Smooth muscle cell (in vitro differentiated cells): ENCODE data around the gene ATF7IP. TPM values are rescaled to one million over a fixed set of nuclear protein-coding genes. Genes with fewer than 3 reads are reported as not detected.
"Not testable (repeated sequence)": the region's sequence is repeated elsewhere in the genome, so short reads cannot be mapped to it uniquely, and the experiment has no call there.

ENCODE experiments used
- DNase-seq: peaks from one replicate; lab custom pipeline; 2025; ENCODE audit not compliant: unreplicated experiment; lab: John Stamatoyannopoulos, UW
- H2AFZ ChIP-seq: fragments of 200-600 bp; sonication (generic); 2 replicates; pipeline ENCODE4 v1.6.0; 2016; ENCODE audit warnings: antibody characterized with exemption, low read depth, mild to moderate bottlenecking
- H3F3A ChIP-seq: fragments of 200-600 bp; sonication (generic); 2 replicates; pipeline ENCODE4 v1.6.0; 2017; ENCODE audit warnings: antibody characterized with exemption, low read depth
- H3K27ac ChIP-seq: fragments of 200-600 bp; sonication (generic); 2 replicates; pipeline ENCODE4 v1.5.1; 2016; ENCODE audit warnings: low read depth, mild to moderate bottlenecking
- H3K27me3 ChIP-seq: fragments of 200-600 bp; sonication (generic); 2 replicates; pipeline ENCODE4 v1.6.1; 2016; ENCODE audit warnings: low read depth, mild to moderate bottlenecking
- H3K36me3 ChIP-seq: fragments of 200-600 bp; sonication (generic); 2 replicates; pipeline ENCODE4 v1.5.1; 2016; ENCODE audit warnings: low read depth
- H3K4me1 ChIP-seq: fragments of 200-600 bp; sonication (generic); 2 replicates; pipeline ENCODE4 v1.5.1; 2016; ENCODE audit warnings: low read depth
- H3K4me2 ChIP-seq: fragments of 200-600 bp; sonication (generic); 2 replicates; pipeline ENCODE4 v1.6.0; 2016; ENCODE audit warnings: mild to moderate bottlenecking
- H3K4me3 ChIP-seq: fragments of 200-600 bp; sonication (generic); 2 replicates; pipeline ENCODE4 v1.5.1; 2016; ENCODE audit warnings: mild to moderate bottlenecking
- H3K79me2 ChIP-seq: fragments of 200-600 bp; sonication (generic); 2 replicates; pipeline ENCODE4 v1.6.0; 2016; ENCODE audit warnings: low read depth, mild to moderate bottlenecking
- H3K9ac ChIP-seq: fragments of 200-600 bp; sonication (generic); 2 replicates; pipeline ENCODE4 v1.6.0; 2016; ENCODE audit warnings: low read depth
- H3K9me3 ChIP-seq: fragments of 200-600 bp; sonication (generic); replicated peaks from 2 replicates; pipeline ENCODE4 v1.5.1; 2016; ENCODE audit warnings: low read depth
- H4K20me1 ChIP-seq: fragments of 200-600 bp; sonication (generic); 2 replicates; pipeline ENCODE4 v1.6.0; 2016; ENCODE audit warnings: low read depth
- CTCF ChIP-seq: fragments of 200-600 bp; sonication (generic); IDR thresholded peaks from 2 replicates; pipeline ENCODE4 v1.5.1; 2017; ENCODE audit warnings: borderline replicate concordance, mild to moderate bottlenecking, antibody characterized with exemption; ENCODE audit not compliant: insufficient read depth, poor library complexity, severe bottlenecking
- whole genome bisulfite sequencing: methylation state at CpG from one replicate; pipeline ENCODE4 v1.1.7; 2016; ENCODE audit warnings: low lambda C conversion rate; 5-methylcytosine and 5-hydroxymethylcytosine counted together
- polyA plus RNA-seq: library from polyadenylated mRNA; unstranded; fragments of >200 nt; fragmentation: Nextera tagmentation; extraction: Ambion mirVana; gene quantifications from 2 replicates; pipeline ENCODE4 v1.2.1, GENCODE V29; 2016
- total RNA-seq: library from RNA; depleted of rRNA; stranded (reverse); fragments of >200 nt; gene quantifications from 2 replicates; pipeline ENCODE4 v1.2.3, GENCODE V29; 2014

ATF7IP gene
- total RNA-seq (66.8 and 74.6 TPM in 2 replicates), polyA plus RNA-seq (27.5 and 32.3 TPM in 2 replicates)

- H2AFZ ChIP-seq: peak within 1 kb of the TSS; percentile 63
- peak within 1 kb of the TSS; percentile 97 for H3K4me2 ChIP-seq
- H3K9ac ChIP-seq: peak within 1 kb of the TSS; percentile 94
- peak within 1 kb of the TSS; percentile 75 for H3K4me3 ChIP-seq
- peaks cover 46% of the 10 kb centered on the region for H3K79me2 ChIP-seq
- under 1% methylated on average over 55 of the region's 55 CpGs for WGBS
- H3K4me1 ChIP-seq: peaks cover 15% of the 10 kb centered on the region
- TF ChIP-seq CTCF: no peak
- peak within 1 kb of the TSS; percentile 94 for H3K27ac ChIP-seq
- peaks cover 5% of the 10 kb centered on the region for H3F3A ChIP-seq
- no peaks in the 10 kb centered on the region for H3K9me3 ChIP-seq
- H3K36me3 ChIP-seq: no peaks in the 10 kb centered on the region
- peak; percentile 90 for DNase-seq
- no peaks in the 10 kb centered on the region for H3K27me3 ChIP-seq
- H4K20me1 ChIP-seq: no peaks in the 10 kb centered on the region
Observed at GRCh38 chr12:14365294-14366208, at the start of gene ATF7IP. ATF7IP (plus strand) TSS chr12:14365682; CDS start chr12:14423916, 58,234 bp downstream.

- Histone ChIP-seq H2AFZ (no peak overlapping the region), H3K4me3 (no peak overlapping the region), H3K4me1 (peaks cover 7% of the 10 kb centered on the region), H3K27ac (no peak overlapping the region), H3F3A (peaks cover 4% of the 10 kb centered on the region), H3K9ac (no peak overlapping the region), H3K36me3 (no peaks in the 10 kb centered on the region), H3K79me2 (no peaks in the 10 kb centered on the region), H3K27me3 (no peaks in the 10 kb centered on the region), H3K9me3 (no peaks in the 10 kb centered on the region), H4K20me1 (no peaks in the 10 kb centered on the region), H3K4me2 (no peak overlapping the region)
- DNase-seq: no peak
- WGBS: 76% methylated on average over 4 of the region's 4 CpGs
- TF ChIP-seq CTCF: no peak
Observed at GRCh38 chr12:14317362-14318146, 47.9 kb upstream of the ATF7IP start.

- H4K20me1 ChIP-seq, H3K4me1 ChIP-seq, H3K4me2 ChIP-seq, H3K79me2 ChIP-seq, H3K9me3 ChIP-seq, H2AFZ ChIP-seq, H3K27me3 ChIP-seq, DNase-seq, H3K27ac ChIP-seq, H3K36me3 ChIP-seq, H3K4me3 ChIP-seq, H3K9ac ChIP-seq, H3F3A ChIP-seq: not testable (repeated sequence)
- WGBS: 95% methylated on average over 30 of the region's 38 CpGs
Observed at GRCh38 chr12:14319704-14320427, 45.6 kb upstream of the ATF7IP start.

- Histone ChIP-seq H3K27ac (no peak overlapping the region), H3K36me3 (no peaks in the 10 kb centered on the region), H3K9ac (no peak overlapping the region), H3F3A (peaks cover 4% of the 10 kb centered on the region), H3K27me3 (no peaks in the 10 kb centered on the region), H3K79me2 (no peaks in the 10 kb centered on the region), H3K4me1 (peaks cover 7% of the 10 kb centered on the region), H4K20me1 (no peaks in the 10 kb centered on the region), H2AFZ (peak overlapping the region; percentile 37), H3K4me3 (no peak overlapping the region), H3K9me3 (no peaks in the 10 kb centered on the region), H3K4me2 (peak overlapping the region; percentile 5)
- TF ChIP-seq CTCF: no peak
- DNase-seq: no peak
Observed at GRCh38 chr12:14322403-14322802, 43.1 kb upstream of the ATF7IP start.
